Activated B cell treated with CpG ODN at 0.5 μM for 24 hours (primary cell): Measurements from ENCODE around the gene HMGB4. TPM values are rescaled to one million over a fixed set of nuclear protein-coding genes. Genes with fewer than 3 reads are reported as not detected.
A peak's percentile ranks its signal among the peaks of the same experiment; 100 is the strongest.

Experiments
- ATAC-seq: fragments of 200-7000 bp; cut with Tn5 transposase; one replicate; pipeline ENCODE4 v1.10.0; 2021; ENCODE audit warnings: low read depth, mild to moderate bottlenecking, moderate library complexity
- CTCF ChIA-PET: fragments of 350-600 bp; sonication (Branson Sonifier 250); formaldehyde crosslinking; loops from one replicate; lab custom pipeline; 2021; ENCODE audit warnings: antibody characterized with exemption; lab: Charles Lee
- POLR2A ChIA-PET: fragments of 350-600 bp; sonication (Branson Sonifier 250); formaldehyde crosslinking; loops from one replicate; lab custom pipeline; 2021; ENCODE audit warnings: antibody characterized with exemption; lab: Charles Lee
- DNase-seq: peaks from one replicate; pipeline ENCODE4 v3.0.0; 2022
- H3K27ac Mint-ChIP-seq: one replicate; pipeline ENCODE4 v1.8.0; 2020; ENCODE audit warnings: mixed read lengths
- H3K27me3 Mint-ChIP-seq: one replicate; pipeline ENCODE4 v1.8.0; 2021; ENCODE audit warnings: mixed read lengths
- H3K36me3 Mint-ChIP-seq: one replicate; pipeline ENCODE4 v1.8.0; 2021; ENCODE audit warnings: low read depth, mixed read lengths
- H3K4me1 Mint-ChIP-seq: one replicate; pipeline ENCODE4 v1.8.0; 2021; ENCODE audit warnings: mixed read lengths
- H3K4me3 Mint-ChIP-seq: one replicate; pipeline ENCODE4 v1.8.0; 2020; ENCODE audit warnings: mild to moderate bottlenecking, mixed read lengths
- H3K9me3 Mint-ChIP-seq: one replicate; pipeline ENCODE4 v1.8.0; 2020; ENCODE audit warnings: mixed read lengths
- CTCF ChIP-seq: fragments of 200-600 bp; IDR thresholded peaks from one replicate; pipeline ENCODE4 v1.8.0; 2022; ENCODE audit warnings: antibody characterized with exemption, mild to moderate bottlenecking
- intact Hi-C: fragments of 100-400 bp; cut with micrococcal nuclease; formaldehyde crosslinking; loops from one replicate; pipeline ENCODE4 v1.15.1; 2024
- total RNA-seq: library from RNA; stranded (reverse); gene quantifications from 2 replicates; pipeline ENCODE4 v1.2.3, GENCODE V29; 2022

The HMGB4 gene
- total RNA-seq, 1 donor from 2014 or later = not detected

- H3K27me3 Mint-ChIP-seq = peaks cover 2% of the 10 kb centered on the region
- DNase-seq = no peak
- ChIA-PET CTCF (no interaction called here), POLR2A (no interaction called here)
- no peak for TF ChIP-seq CTCF
- H3K9me3 Mint-ChIP-seq = no peaks in the 10 kb centered on the region
- H3K4me1 Mint-ChIP-seq = peaks cover 1% of the 10 kb centered on the region
- no peak for ATAC-seq
- H3K27ac Mint-ChIP-seq = no peak overlapping the region
- H3K36me3 Mint-ChIP-seq = no peaks in the 10 kb centered on the region
- intact Hi-C loops = no loop called here
- no peak overlapping the region for H3K4me3 Mint-ChIP-seq
Observed at GRCh38 chr1:33897092-33897725, 33.3 kb downstream of the HMGB4 start.

GRCh38 chr1:33898406-33898805 is 34.5 kb downstream of the HMGB4 start:
- intact Hi-C loops = no loop called here
- TF ChIP-seq CTCF = no peak
- ChIA-PET CTCF (no interaction called here), POLR2A (no interaction called here)
- Mint-ChIP-seq H3K27me3 (peaks cover 2% of the 10 kb centered on the region), H3K27ac (no peak overlapping the region), H3K4me3 (no peak overlapping the region), H3K36me3 (no peaks in the 10 kb centered on the region), H3K4me1 (peaks cover 11% of the 10 kb centered on the region), H3K9me3 (no peaks in the 10 kb centered on the region)
- DNase-seq (no peak), ATAC-seq (no peak)

- Mint-ChIP-seq H3K4me1 (peaks cover 15% of the 10 kb centered on the region), H3K27me3 (peaks cover 2% of the 10 kb centered on the region), H3K4me3 (no peak overlapping the region), H3K27ac (no peak overlapping the region), H3K36me3 (no peaks in the 10 kb centered on the region), H3K9me3 (no peaks in the 10 kb centered on the region)
- DNase-seq (no peak), ATAC-seq (no peak)
- ChIA-PET POLR2A (no interaction called here), CTCF (no interaction called here)
- intact Hi-C loops = no loop called here
- no peak for TF ChIP-seq CTCF
Observed at GRCh38 chr1:33898881-33899280, 35.0 kb downstream of the HMGB4 start.

GRCh38 chr1:33899746-33900145 is 35.9 kb downstream of the HMGB4 start:
- Mint-ChIP-seq H3K36me3 (no peaks in the 10 kb centered on the region), H3K4me3 (no peak overlapping the region), H3K9me3 (no peaks in the 10 kb centered on the region), H3K27ac (no peak overlapping the region), H3K4me1 (peaks cover 18% of the 10 kb centered on the region), H3K27me3 (peaks cover 2% of the 10 kb centered on the region)
- ATAC-seq (no peak), DNase-seq (no peak)
- intact Hi-C loops = no loop called here
- ChIA-PET CTCF (no interaction called here), POLR2A (no interaction called here)
- TF ChIP-seq CTCF = no peak

- Mint-ChIP-seq H3K27ac (no peak overlapping the region), H3K36me3 (no peaks in the 10 kb centered on the region), H3K4me1 (peaks cover 18% of the 10 kb centered on the region), H3K9me3 (no peaks in the 10 kb centered on the region), H3K4me3 (no peak overlapping the region), H3K27me3 (no peaks in the 10 kb centered on the region)
- TF ChIP-seq CTCF = no peak
- ChIA-PET POLR2A (no interaction called here), CTCF (no interaction called here)
- intact Hi-C loops = no loop called here
- DNase-seq (no peak), ATAC-seq (peak; percentile 52)
Observed at GRCh38 chr1:33902486-33903209, 38.8 kb downstream of the HMGB4 start.
